ENCODE measurements around the gene DYRK1A.
"Not testable (repeated sequence)": the region's sequence is repeated elsewhere in the genome, so short reads cannot be mapped to it uniquely, and the experiment has no call there.

Gene DYRK1A

GRCh38 chr21:37528150-37528937, 161.8 kb downstream of the DYRK1A start:
- DNase-seq = no peak

GRCh38 chr21:37529649-37530048, 163.1 kb downstream of the DYRK1A start:
- DNase-seq = no peak

GRCh38 chr21:37530901-37531351, 164.4 kb downstream of the DYRK1A start:
- no peak for DNase-seq

DNA sequence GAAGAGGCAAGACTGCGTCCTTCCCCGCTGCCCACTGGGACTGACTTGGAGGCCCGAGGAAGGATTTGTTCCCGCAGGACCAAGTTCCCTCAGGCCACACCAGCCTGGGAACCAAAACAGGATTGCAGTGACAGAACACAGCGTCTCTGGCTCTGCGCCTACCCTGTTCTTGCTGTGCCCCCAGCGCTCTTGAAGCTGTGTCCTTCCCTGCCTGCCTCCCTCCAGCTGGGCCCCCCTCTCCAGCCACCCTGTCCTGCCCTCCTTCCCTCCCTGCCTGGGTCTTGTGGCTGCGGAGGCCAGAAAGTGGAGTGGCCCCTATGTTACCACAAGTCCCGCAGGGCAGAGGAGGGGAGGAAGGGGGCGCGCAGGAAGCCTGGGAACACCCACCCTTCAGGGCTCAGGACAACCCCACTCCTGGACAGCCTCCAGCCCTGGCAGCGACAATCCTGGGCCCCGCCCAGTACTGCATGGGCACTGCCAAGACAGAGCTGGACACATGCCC, 164.9 kb downstream of the DYRK1A start:
- no peak for DNase-seq

DNA sequence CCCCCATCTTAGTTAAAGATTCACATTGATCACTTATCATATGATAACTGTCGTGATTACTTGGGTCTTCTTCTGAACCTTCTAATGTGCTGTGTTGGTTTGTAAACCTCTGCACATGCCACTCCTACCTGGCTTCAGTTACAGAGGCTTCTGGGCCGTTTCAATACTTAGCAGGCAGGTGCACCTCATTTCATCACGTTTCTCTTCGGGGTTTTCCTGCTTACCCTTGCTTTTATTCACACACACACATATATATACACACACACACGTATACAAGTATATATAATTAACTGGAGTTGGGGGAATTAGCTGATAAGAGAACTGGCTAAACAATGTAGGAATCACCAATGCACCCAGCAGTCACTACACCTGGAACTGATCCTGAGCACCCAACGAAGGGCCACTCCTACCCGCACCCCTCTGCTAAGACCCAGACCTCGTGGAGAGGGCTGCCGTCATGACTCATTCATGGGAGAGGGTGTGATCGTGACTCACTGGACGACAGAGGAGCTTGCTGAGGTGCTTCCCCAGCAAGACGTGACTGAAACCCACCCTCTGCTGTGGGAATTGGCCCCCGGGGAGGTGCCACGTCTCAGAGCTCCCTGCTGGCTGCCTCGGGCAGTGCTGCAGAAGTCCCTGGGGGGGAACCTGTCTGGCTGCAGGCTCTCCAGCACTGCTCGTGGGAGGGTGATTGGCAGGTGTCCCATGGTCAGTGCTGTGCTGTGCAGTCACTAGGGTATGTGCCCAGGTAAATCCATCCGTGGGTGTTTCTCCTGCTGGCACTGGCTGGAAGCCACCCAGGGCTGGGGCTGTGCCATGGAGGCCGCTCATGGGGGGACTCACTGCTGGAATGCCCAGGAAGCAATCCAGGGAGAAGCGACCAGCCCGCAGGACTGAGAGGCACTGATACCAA, 166.6 kb downstream of the DYRK1A start:
- DNase-seq = no peak

DNA sequence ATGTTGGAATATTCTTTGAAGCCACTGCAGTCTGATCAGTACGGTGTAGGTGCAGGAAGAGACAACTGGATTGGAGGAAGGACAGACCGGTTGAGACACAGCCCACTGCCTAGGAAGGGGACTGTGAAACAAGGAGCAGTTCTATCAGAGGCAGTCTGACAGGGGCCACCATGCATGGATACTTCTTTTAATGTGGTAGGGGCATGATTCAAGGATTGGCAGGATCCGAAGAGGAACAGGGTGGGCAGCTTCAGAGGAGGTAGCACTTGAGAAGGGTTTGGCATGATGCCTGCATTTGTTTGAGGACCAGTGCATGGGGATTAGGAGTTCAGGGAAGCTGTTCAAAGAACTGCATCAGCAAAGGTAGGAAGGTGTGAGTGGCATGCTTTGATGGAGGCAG, 167.9 kb downstream of the DYRK1A start:
- DNase-seq = no peak

- no peak for DNase-seq
Measured at GRCh38 chr21:37535130-37535529, 168.6 kb downstream of the DYRK1A start.

DNA sequence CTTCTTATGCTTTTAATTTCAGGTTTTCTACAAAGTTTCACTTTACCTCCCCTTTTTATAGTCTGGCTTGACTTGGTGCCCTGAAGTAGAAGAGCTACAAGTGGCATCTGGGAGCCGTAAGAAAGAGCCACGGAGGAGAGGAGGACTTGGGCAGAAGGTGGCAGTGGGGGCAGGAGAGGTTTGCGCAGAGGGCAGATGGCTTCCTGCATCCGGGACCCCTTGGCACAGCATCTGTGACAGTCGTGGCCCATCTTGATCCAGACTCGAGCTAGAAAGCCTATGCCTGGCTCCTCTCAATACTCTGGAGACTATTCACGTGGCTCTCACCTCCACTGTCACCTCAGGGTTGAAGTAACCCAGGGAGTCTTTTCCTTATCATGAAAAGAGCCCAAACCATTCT, 169.1 kb downstream of the DYRK1A start:
- no peak for DNase-seq

GRCh38 chr21:37536616-37537278, 170.2 kb downstream of the DYRK1A start:
- no peak for DNase-seq

GRCh38 chr21:37537391-37537996, 170.9 kb downstream of the DYRK1A start:
- no peak for DNase-seq

GRCh38 chr21:37538971-37539590, 172.5 kb downstream of the DYRK1A start:
- DNase-seq = no peak

- not testable (repeated sequence) for DNase-seq
Measured at GRCh38 chr21:37541128-37541527, 174.6 kb downstream of the DYRK1A start.

DNA sequence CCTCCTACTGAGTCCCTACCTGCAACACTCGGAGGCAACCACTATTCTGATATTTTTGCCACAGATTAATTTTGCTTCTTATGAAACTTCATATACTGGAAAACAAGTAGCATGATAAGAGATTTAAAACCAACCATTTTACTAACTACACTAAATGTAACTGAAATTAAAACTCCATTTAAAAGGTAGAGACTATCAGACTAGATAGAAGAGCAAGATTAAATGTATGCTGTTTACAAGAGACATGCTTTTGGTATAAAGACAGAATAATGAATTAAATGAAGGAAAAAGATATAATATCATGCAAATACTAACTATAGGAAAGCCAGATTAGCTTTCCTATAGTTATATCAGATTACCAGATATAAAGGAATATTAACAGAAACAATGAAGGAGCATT, 175.9 kb downstream of the DYRK1A start:
- no peak for DNase-seq

DNA sequence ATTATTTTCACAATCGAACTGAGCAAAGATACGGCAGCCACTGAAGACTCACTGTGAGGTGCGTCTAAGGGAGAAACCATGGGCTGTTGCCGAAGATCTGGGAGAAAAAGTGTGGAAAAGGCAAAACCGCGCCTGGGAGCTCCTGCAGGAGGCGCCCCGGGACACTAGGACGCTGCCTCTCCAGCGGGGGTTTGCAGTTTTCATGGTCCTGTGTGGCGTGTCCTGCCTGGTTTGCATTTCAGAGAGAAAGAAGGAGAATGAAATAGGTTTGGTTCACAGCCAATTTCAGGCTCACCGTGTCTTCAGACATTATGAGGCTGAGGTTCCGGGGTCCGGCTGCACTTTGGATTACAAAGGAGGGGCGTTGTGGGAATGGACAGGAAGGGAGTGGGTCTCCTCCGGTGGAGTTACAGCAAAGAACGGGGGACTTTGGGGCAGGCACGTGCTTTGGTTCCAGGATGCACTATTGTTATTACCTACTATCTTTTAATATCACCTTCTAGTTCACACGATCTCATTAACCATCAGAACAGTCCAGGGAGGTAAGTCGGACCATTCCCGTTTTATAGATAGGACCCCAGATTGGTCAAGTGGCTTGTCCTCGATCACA, 179.8 kb downstream of the DYRK1A start:
- no peak for DNase-seq

DNA sequence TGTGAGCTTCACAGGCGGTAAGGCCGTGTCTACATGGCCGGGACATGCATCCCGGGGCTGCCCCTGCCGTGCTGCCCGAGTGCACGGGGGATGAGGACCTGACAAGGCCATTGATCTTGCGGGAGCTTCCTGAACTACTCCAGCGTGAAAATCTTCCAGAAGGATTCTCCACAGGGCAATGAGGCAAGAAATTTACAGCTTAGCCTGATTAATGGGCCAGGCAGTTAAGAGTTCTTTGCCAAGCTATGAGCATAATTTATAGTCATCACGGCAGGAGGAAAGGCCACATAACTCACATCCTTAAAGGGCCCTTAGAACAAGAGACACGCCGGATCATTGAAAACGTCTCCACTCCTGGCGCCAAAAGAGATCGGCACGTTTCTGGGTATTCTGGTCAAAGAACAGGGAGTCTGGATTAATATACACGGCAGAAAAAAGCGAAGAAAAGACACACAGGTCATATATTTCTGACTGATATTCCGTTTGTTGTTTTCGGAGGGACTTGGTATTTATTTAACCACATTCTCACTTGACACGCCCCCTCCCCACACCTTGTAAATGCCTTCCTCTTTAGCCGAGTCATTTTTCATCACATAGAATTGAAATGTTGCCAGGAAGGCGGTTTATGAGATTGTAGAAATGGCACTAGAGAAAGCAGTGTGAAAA, 180.5 kb downstream of the DYRK1A start:
- no peak for DNase-seq

DNA sequence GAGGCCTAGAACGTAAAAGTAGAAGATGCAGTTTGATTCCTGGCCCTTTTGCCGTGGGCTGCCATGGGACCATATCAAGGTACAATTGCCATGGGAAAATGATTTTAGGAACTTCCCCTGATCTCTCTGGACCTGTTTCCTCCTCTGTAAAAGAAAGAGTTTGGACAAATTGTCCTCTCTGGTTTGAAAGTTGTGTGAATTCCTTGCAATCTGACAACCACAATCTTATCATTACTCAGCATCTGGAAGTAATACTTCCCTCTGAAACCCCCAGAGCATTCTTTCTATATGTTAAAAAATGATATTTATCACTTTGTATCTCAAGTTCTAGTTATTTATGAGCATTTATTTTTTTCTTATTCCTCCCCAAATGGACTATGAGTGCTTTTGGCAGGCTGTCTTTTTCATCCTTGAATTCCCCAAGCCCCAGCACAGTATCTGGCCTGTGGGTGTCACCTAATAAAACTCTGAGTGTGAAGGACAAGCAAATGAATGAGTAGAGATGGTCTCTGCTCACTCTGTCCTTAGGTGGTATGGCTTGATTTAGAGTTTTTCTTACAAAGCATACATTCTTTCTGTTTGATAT, 181.1 kb downstream of the DYRK1A start:
- no peak for DNase-seq

DNA sequence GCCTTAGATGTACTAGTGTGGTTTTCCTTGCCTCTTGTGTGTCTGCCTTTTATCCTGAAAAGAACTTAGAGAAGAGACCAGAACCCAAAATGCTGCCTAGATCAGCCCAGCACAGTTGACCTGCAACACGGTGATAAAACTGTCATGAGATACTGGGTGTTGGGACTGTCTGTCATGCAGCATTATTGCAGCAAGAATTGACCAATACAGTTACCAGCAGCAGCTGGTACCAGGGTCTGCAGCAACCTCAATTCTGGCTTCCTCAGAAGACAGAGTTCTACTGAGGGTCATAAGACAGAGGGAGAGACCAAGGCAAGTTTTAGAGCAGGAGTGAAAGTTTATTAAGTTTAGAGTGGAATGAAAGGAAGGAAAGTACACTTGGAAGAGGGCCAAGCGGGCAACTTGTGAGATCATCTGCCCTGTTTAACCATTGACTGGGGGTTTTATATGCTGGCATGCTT, 182.0 kb downstream of the DYRK1A start:
- no peak for DNase-seq

DNA sequence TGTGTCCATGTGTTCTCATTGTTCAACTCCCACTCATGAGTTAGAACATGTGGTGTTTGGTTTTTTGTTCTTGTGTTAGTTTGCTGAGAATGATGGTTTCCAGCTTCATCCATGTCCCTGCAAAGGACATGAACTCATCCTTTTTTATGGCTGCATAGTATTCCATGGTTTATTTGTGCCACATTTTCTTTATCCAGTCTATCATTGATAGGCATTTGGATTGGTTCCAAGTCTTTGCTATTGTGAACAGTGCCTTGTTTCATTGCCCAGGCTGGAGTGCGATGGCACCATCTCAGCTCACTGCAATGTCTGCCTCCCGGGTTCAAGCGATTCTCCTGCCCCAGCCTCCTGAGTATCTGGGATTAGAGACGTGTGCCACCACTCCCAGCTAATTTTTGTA, 183.2 kb downstream of the DYRK1A start:
- DNase-seq = not testable (repeated sequence)

- DNase-seq = no peak
Measured at GRCh38 chr21:37550157-37550556, 183.6 kb downstream of the DYRK1A start.

DNA sequence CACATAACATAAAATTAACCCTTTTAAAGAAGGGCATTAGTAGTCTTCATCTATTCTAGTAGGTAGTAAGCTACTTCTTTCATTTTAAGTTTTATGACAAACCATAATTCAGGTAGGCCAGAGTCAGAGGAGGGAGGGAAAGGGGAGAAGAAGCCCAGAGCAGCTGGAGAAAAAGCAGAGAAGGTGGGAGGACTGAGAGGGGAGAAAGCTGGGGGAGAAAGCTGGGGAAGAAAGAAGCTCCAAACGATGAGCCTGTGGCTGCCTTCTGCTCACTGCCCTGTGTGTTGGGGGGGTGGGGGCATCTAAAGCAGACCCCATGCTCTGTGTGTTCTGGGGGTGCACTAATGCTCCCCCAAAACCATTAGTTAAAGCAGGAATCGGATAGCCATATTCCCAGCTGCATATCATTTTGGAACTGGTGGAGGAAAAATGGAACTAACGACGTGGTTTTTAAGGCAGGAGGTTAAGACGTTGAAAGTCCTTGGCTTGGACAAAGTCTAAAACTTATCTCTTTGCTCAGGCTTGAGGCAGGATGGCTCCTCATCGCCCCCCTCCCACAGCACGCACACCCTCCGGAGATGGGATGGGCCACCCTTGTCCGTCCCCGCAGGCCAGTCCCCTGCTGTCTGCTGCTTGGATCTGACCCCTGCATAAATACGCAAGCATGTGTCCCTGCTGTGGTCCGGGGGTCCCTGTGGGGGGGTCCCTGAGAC, 184.2 kb downstream of the DYRK1A start:
- no peak for DNase-seq
